Muscle of leg (tissue), 11 donors: Measurements from ENCODE around the gene TMEM232. TPM values are rescaled to one million over a fixed set of nuclear protein-coding genes. Genes with fewer than 3 reads are reported as not detected.

ENCODE experiments used
- DNase-seq: peaks from one replicate; pipeline ENCODE4 v3.0.0; 2013
- H3K27ac ChIP-seq: one replicate; pipeline ENCODE4 v1.5.1; 2013; ENCODE audit warnings: mild to moderate bottlenecking, low read length, control low read depth
- H3K27me3 ChIP-seq: one replicate; pipeline ENCODE4 v1.6.1; 2013; ENCODE audit warnings: low read length; ENCODE audit not compliant: control insufficient read depth, insufficient read depth
- H3K36me3 ChIP-seq: one replicate; pipeline ENCODE4 v1.6.1; 2013; ENCODE audit warnings: low read length; ENCODE audit not compliant: control insufficient read depth, insufficient read depth
- H3K4me1 ChIP-seq: one replicate; pipeline ENCODE4 v1.6.1; 2013; ENCODE audit warnings: low read length; ENCODE audit not compliant: control insufficient read depth, insufficient read depth
- H3K4me3 ChIP-seq: one replicate; pipeline ENCODE4 v1.5.1; 2013; ENCODE audit warnings: low read length, control low read depth
- H3K9me3 ChIP-seq: replicated peaks from 2 replicates; pipeline ENCODE4 v1.6.1; 2013; ENCODE audit warnings: low read depth, low read length; ENCODE audit not compliant: control insufficient read depth
- WGBS: methylation state at CpG from one replicate; pipeline ENCODE4 v1.1.5; 2013; ENCODE audit warnings: missing lambda C conversion rate; ENCODE audit not compliant: insufficient coverage; 5-methylcytosine and 5-hydroxymethylcytosine counted together
- polyA plus RNA-seq, 8 donors: library from polyadenylated mRNA; unstranded; fragments of 120-200 nt; gene quantifications; one replicate each; pipeline versions ENCODE4 v1.2.1 to v1.2.3, GENCODE V29; 2013; ENCODE audit warnings: inconsistent platforms in 1 of 8, low replicate concordance in 1 of 8; ENCODE audit not compliant: insufficient read length in 8 of 8, insufficient read depth in 1 of 8
- total RNA-seq: library from RNA; stranded (reverse); fragments of 120-200 nt; gene quantifications from one replicate; pipeline ENCODE4 v1.2.4, GENCODE V29; 2013

Gene TMEM232
- total and polyA plus RNA-seq, 9 donors = 0.51 to 2.7 (median 1.1) TPM

- no peaks in the 10 kb centered on the region for H3K36me3 ChIP-seq
- no peaks in the 10 kb centered on the region for H3K27me3 ChIP-seq
- no peak overlapping the region for H3K4me3 ChIP-seq
- H3K9me3 ChIP-seq = no peaks in the 10 kb centered on the region
- H3K27ac ChIP-seq = no peak overlapping the region
- DNase-seq = no peak
- H3K4me1 ChIP-seq = no peaks in the 10 kb centered on the region
Measured at GRCh38 chr5:110634475-110634874, 92.0 kb downstream of the TMEM232 start.

DNA sequence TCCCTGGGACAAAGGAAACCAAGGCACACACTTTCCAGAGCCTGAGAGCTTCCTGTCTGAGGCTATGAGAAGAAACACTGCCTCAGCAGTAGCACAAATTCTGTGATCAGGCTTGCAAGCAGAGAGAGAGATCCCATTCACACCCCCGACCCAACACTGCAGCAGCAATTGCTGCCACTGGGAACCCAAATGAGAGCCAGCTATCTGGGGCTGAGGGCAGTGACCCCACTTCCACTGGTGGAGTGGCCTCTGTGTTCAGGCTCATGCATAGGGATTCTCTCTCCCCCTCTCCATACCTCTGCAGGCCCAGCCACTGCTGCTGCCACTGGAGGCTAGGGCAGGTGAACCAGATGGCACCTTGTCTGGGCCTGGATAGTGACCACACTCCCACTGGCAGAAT, 95.2 kb downstream of the TMEM232 start:
- H3K36me3 ChIP-seq = no peaks in the 10 kb centered on the region
- DNase-seq = no peak
- H3K4me3 ChIP-seq = no peak overlapping the region
- no peaks in the 10 kb centered on the region for H3K9me3 ChIP-seq
- H3K27ac ChIP-seq = no peak overlapping the region
- WGBS = 80% methylated on average over 1 of the region's 1 CpG
- H3K27me3 ChIP-seq = no peaks in the 10 kb centered on the region
- no peaks in the 10 kb centered on the region for H3K4me1 ChIP-seq

DNA sequence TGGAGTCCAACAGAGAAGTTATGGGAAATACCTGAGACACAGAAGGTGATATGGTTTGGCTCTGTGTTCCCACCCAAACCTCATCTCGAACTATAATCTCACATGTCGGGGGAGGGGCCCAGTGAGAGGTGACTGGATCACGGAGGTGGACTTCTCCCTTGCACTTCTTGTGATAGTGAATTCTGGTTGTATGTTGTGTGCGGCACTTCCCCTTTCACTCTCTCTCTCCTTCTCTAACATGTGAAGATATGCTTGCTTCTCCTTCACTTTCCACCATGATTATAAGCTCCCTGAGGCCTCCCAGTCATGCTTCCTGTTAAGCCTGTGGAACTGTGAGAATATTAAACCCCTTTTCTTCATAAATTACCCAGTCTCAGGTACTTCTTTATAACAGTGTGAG, 96.1 kb downstream of the TMEM232 start:
- H3K27me3 ChIP-seq = no peaks in the 10 kb centered on the region
- H3K4me1 ChIP-seq = no peaks in the 10 kb centered on the region
- no peak overlapping the region for H3K27ac ChIP-seq
- H3K4me3 ChIP-seq = no peak overlapping the region
- no peaks in the 10 kb centered on the region for H3K36me3 ChIP-seq
- no peaks in the 10 kb centered on the region for H3K9me3 ChIP-seq
- no peak for DNase-seq
- WGBS = no CpG with 5 or more reads among the region's 4 CpGs

GRCh38 chr5:110625376-110625999, 101.0 kb downstream of the TMEM232 start:
- Histone ChIP-seq H3K4me1 (no peaks in the 10 kb centered on the region), H3K9me3 (no peaks in the 10 kb centered on the region), H3K36me3 (no peaks in the 10 kb centered on the region), H3K4me3 (no peak overlapping the region), H3K27me3 (no peaks in the 10 kb centered on the region), H3K27ac (no peak overlapping the region)
- WGBS = no CpG with 5 or more reads among the region's 2 CpGs
- peak; percentile 28 for DNase-seq

GRCh38 chr5:110623874-110624273, 102.6 kb downstream of the TMEM232 start:
- Histone ChIP-seq H3K36me3 (no peaks in the 10 kb centered on the region), H3K9me3 (no peaks in the 10 kb centered on the region), H3K4me1 (no peaks in the 10 kb centered on the region), H3K27me3 (no peaks in the 10 kb centered on the region), H3K4me3 (no peak overlapping the region), H3K27ac (no peak overlapping the region)
- peak; percentile 1 for DNase-seq

- H3K9me3 ChIP-seq = peaks cover 2% of the 10 kb centered on the region
- H3K4me3 ChIP-seq = no peak overlapping the region
- no peaks in the 10 kb centered on the region for H3K4me1 ChIP-seq
- no peak overlapping the region for H3K27ac ChIP-seq
- no peak for DNase-seq
- no peaks in the 10 kb centered on the region for H3K27me3 ChIP-seq
- WGBS = no CpG with 5 or more reads among the region's 1 CpG
- no peaks in the 10 kb centered on the region for H3K36me3 ChIP-seq
Measured at GRCh38 chr5:110618941-110619340, 107.5 kb downstream of the TMEM232 start.

GRCh38 chr5:110616009-110616408, 110.5 kb downstream of the TMEM232 start:
- no peaks in the 10 kb centered on the region for H3K4me1 ChIP-seq
- no peaks in the 10 kb centered on the region for H3K27me3 ChIP-seq
- peaks cover 2% of the 10 kb centered on the region for H3K9me3 ChIP-seq
- H3K27ac ChIP-seq = no peak overlapping the region
- no peak for DNase-seq
- no CpG with 5 or more reads among the region's 1 CpG for WGBS
- H3K36me3 ChIP-seq = no peaks in the 10 kb centered on the region
- H3K4me3 ChIP-seq = no peak overlapping the region

DNA sequence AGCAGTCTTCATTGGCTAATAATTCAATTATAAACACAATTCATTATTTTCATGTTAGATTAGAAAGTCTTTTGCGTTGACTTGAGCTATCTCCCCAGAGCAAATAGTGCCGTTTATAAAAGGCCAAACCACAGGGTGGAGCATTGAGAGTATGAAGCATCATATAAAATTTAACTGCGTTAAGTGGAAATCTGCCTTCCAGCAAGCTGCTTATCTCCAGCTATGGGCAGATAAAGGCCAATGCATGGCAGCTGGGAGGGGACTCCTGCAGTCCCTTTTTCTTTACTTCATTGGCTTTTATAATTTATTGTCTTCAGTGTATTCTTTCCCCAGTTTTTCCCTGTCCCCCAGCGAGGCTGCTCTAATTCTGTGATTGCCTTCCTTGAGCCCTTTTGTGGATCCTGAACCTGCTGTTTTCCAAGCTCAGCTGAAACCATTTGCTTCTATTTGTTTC, 113.7 kb downstream of the TMEM232 start:
- peaks cover 2% of the 10 kb centered on the region for H3K9me3 ChIP-seq
- no peaks in the 10 kb centered on the region for H3K4me1 ChIP-seq
- H3K36me3 ChIP-seq = no peaks in the 10 kb centered on the region
- no peak overlapping the region for H3K27ac ChIP-seq
- no peak overlapping the region for H3K4me3 ChIP-seq
- DNase-seq = no peak
- WGBS = 89% methylated on average over 1 of the region's 4 CpGs
- H3K27me3 ChIP-seq = no peaks in the 10 kb centered on the region

GRCh38 chr5:110611817-110612216, 114.7 kb downstream of the TMEM232 start:
- Histone ChIP-seq H3K27ac (no peak overlapping the region), H3K27me3 (no peaks in the 10 kb centered on the region), H3K36me3 (no peaks in the 10 kb centered on the region), H3K4me3 (no peak overlapping the region), H3K9me3 (peaks cover 2% of the 10 kb centered on the region), H3K4me1 (no peaks in the 10 kb centered on the region)
- DNase-seq = no peak
- WGBS = 83% methylated on average over 3 of the region's 6 CpGs

- Histone ChIP-seq H3K27ac (no peak overlapping the region), H3K4me1 (no peaks in the 10 kb centered on the region), H3K27me3 (no peaks in the 10 kb centered on the region), H3K36me3 (no peaks in the 10 kb centered on the region), H3K4me3 (no peak overlapping the region), H3K9me3 (peaks cover 3% of the 10 kb centered on the region)
- DNase-seq = no peak
- WGBS = 88% methylated on average over 3 of the region's 4 CpGs
Measured at GRCh38 chr5:110594866-110595265, 131.6 kb downstream of the TMEM232 start.

DNA sequence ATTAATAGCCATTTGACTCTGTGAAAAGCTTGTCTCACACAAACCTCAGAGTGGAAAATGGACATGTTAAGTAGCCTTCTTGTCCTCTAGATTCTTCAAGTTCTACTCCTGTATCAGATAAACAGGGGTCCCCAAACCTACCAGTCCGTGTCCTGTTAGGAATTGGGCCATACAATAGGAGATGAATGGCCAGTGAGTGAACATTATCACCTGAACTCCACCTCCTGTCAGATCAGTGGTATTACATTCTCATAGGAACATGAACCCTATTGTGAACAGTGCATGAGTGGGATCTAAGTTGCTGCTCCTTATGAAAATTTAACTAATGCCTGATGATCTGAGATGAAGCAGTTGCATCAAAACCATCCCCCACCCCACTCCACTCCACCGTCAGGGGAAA, 136.3 kb downstream of the TMEM232 start:
- Histone ChIP-seq H3K27ac (no peak overlapping the region), H3K4me3 (no peak overlapping the region), H3K36me3 (no peaks in the 10 kb centered on the region), H3K4me1 (no peaks in the 10 kb centered on the region), H3K27me3 (no peaks in the 10 kb centered on the region), H3K9me3 (peaks cover 2% of the 10 kb centered on the region)
- no CpG with 5 or more reads among the region's 2 CpGs for WGBS
- DNase-seq = peak; percentile 1
